ENCODE data around the gene TNNT3.
A peak's percentile ranks its signal among the peaks of the same experiment; 100 is the strongest.
"Not testable (repeated sequence)": the region's sequence is repeated elsewhere in the genome, so short reads cannot be mapped to it uniquely, and the experiment has no call there.

TNNT3 gene

DNA sequence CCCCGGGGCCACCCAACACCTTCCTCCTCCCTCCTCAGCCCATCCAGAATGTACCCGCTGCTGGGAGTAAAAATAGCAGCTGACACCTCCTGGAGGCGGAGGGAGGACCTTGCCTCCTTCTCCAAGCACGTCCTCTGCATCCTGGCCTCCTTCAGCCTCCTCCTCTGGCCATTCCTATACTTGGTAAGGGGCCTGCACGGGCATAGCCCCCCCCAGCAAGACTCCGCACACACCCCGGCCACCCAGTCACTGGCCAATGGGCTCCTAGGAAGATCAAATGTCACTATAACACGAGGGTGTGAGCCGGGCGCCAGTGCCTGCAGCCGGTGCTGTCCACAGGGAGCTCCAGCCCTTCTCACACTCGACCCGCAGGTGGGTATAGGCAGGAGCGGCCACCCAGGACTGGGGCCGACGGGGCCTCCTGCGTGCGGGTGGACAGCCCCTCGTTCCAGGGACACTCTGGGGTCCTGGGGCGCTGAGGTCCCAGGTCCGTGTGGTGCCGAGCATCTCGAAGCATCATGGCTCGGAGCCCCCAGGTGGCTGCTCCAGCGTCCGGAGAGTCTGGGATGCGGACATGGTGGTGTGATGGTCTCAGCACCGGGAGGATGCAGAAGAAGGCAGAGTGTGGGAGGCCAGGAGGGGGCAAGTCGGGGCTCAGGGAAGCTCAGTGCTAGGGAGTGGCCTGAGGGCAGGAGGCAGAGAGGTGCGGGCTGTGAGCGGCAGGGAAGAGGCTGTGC, at the start of gene TNNT3:
TNNT3 (plus strand) TSS at position 313 of the 737 bp plus-strand sequence. CDS start 3,172 bp downstream, outside the sequence.
- no peak for DNase-seq

DNA sequence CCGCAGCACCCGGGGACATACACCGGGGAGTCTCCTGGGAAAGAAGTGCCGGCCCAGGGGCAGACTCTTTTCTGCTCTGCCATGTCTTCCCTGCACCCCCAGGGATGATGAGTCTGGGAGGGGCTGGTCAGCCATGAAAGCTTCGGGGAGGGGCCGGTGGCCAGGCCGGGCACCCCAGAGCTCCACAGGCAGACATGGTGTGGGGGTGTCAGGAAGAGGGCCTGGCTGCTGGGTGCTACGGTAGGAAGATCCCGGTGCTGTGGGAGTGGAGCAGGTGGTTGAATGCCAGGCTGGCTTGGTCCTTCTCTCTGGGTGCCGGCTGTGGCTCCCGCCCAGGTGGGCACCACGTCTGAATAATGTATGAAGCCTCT, 49.2 kb upstream of the TNNT3 start:
- DNase-seq, result no peak

DNA sequence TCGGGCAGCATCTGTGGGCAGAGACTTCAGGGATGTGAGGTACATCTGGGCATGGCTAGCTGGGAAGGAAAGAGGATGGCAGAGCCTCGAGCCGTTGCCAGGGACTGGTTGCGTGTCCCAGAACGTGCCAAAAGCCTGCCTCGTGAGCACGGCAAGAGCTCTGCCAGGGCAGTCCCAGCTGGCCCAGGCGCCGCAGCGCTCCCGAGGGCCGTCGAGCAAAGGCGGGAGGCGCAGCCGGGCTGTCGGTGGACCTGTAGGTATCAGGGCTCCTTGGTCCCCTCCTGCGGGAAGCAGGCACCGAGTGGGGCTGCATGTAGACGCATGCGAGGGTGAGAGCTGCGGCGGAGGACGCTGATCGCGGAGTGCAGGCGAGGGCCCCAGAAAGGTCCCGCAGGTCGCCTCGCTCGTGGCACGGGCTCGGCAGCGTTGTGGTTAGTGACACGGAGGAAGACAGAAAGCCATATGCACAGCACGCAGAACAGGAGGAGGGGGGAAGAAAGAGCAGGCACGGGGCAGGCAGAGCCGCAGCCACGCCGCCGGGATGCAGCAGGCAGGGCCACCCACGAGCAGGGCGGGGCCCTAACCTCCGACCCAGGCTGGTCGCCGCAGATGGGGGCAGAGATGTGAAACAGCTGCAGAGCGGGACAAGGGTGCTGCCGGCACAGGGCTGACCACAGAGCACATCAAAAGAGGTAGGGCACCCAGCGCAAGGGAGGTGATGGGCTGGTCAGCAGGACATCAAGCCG, 48.6 kb upstream of the TNNT3 start:
- no peak for DNase-seq

DNA sequence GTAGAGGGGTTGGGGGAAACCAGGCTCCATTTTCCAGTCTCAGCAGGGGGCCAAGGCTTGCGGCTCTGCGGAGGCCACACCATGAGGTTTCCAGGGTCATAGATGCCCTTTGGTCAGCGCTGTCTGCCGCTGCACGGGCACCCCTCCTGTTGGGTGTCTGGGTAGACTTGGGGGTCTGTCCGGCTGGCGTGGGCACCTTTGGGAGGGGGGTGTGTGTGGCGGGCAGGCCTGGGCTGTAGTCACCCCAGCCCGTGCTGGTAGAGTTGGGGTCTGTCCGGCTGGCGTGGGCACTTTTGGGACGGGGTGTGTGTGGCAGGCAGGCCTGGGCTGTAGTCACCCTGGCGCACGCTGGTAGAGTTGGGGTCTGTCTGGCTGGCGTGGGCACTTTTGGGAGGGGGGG, 48.0 kb upstream of the TNNT3 start:
- DNase-seq, result no peak

DNA sequence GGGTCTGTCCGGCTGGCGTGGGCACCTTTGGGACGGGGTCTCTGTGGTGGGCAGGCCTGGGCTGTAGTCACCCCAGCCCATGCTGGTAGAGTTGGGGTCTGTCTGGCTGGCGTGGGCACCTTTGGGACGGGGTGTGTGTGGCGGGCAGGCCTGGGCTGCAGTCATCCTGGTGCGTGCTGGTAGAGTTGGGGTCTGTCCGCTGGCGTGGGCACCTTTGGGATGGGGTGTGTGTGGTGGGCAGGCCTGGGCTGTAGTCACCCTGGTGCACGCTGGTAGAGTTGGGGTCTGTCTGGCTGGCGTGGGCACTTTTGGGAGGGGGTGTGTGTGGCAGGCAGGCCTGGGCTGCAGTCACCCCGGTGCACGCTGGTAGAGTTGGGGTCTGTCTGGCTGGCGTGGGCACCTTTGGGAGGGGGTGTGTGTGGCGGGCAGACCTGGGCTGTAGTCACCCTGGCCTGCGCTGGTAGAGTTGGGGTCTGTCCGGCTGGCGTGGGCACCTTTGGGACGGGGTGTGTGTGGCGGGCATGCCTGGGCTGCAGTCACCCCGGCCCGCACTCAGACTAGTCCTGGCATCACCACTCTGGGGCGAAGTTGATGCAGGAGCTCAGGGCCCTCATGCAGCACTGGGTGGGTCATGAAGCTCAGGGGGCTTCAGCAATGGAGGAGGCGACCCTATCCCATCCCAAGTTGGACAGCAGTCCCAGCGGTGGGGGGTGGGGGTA, 47.1 kb upstream of the TNNT3 start:
- no peak for DNase-seq

DNA sequence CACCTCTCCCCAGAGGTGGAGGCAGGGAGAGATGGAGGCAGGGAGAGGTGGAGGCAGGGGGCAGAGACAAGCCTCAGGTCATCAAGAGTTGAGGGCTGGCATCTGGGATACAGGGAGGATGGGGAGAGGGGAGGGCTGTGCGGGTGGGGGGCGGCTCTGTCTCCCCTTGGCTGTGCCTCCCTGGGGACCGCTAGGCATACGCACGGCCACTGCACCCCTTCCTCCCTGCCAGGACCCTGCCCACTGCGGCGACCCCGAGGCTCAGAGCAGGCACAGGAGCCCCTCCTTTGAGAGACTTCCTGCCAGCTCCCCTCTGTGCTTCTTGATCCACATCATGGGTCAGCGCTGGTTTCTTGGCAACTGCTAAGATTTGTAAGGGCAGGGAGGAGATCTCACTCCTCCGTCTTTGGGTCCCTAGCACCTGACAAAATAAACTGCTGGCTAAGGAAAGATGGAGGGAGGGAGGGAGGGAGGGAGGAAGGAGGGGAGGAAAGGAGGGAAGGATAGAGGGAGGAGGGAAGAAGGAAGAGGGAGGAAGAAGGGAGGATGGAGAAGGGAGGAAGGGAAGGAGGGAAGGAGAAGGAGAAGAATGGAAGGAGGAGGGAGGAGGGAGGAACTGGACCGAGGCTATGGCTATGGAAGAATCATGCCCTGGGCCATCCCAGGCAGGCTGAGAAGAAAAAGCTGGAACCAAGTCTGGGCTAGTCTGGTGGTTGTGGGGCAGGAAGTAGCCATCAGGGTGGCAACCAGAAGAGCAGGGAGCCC, 46.3 kb upstream of the TNNT3 start:
- DNase-seq, result no peak

DNA sequence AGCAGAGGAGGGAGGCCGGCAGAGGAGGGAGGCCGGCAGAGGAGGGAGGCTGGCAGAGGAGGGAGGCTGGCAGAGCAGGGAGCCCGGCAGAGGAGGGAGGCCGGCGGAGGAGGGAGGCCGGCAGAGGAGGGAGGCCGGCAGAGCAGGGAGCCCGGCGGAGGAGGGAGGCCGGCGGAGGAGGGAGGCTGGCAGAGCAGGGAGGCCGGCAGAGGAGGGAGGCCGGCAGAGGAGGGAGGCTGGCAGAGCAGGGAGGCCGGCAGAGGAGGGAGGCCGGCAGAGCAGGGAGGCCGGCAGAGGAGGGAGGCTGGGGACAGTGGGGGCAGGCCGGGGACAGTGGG, 45.7 kb upstream of the TNNT3 start:
- not testable (repeated sequence) for DNase-seq

DNA sequence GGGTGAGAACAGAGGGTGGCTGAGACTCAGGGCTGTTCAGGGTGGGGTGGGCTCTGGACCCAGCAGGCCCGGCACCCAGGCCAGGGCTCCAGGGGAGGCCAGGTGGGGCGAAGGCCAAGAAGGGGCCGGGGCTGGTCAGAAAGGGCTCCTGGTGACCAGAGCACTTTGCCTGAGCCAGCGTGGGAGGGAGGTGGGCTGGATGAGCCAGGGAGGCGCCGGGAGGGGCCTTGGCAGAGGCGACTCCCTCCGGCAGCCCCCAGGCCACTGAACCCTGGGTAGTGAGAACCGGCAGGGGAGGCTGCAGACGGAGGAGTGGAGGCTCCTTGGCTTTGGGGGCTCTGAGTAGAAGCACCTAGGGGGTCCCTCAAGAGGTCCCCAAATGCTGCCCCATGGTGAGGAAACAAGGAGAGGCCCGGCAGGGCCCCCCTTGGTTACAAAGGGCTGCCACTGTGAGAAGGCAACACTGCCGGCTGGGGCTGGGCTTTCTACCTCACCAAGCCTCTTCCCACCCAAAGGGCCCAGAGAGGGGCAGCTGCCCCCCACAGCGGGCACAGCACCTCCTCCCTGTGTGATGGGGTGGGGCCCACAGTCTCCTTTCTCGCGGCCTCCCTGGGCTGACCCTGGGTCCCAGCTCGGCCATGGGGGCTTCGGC, 44.9 kb upstream of the TNNT3 start:
- not testable (repeated sequence) for DNase-seq

DNA sequence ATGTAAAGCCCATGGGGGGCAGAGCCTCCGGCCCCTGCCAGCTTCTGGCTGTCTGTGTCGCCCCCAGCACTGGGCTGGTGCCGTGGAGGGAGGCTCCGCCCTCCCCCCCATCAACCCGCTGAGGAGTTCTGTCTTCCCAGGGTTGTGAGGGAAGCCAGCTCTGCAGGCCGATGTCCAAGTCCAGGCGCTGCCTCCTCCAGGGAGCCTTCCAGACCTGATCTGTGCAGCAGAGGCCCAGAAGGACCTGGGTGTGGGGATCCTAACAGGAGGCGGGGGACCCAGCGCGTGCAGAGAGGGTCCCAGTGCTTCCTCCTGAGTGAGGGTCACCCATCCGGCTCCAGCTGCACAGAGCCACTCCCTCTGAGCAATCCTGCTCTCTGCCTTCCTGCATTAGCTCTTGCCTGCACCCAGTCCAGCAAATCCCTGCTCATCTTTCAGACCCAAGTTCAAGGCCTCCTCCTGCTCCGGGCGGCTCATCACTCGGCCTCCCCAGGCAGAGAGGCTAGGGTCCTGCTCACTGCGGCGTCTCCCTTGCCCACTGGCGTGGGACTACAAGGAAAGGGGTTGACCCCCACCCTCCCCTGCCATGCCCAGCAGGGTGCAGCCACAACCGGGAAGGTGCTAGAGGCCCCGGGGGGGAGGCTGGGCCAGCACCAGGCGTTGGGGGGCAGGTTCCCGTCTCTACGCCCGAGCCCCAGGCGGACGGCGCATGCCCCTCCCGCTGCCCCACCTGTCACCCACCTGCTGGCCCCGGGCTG, 44.2 kb upstream of the TNNT3 start:
- no peak for DNase-seq

DNA sequence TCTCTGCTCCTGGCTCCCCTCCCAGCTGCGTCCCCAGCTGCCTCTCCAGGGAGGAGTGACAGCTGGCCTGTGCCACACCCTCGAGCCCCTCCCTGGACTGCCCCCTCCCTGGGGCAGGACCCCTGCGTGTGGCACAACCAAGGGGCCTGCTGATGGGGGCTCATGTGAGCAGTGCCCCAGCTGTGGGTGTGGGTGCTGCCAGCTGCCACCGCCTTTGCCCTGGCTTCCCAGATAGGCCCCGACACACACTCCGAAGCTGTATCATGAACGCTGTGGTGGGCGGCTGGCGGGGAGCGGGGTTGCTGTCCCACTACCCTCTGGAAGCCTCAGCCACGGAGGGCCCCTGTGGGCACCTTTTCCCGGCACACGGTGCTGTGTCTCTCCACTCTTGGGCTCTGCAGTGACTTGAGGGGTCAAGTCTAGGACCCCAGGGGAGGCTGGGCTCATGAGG, 43.6 kb upstream of the TNNT3 start:
- DNase-seq, result not testable (repeated sequence)

DNA sequence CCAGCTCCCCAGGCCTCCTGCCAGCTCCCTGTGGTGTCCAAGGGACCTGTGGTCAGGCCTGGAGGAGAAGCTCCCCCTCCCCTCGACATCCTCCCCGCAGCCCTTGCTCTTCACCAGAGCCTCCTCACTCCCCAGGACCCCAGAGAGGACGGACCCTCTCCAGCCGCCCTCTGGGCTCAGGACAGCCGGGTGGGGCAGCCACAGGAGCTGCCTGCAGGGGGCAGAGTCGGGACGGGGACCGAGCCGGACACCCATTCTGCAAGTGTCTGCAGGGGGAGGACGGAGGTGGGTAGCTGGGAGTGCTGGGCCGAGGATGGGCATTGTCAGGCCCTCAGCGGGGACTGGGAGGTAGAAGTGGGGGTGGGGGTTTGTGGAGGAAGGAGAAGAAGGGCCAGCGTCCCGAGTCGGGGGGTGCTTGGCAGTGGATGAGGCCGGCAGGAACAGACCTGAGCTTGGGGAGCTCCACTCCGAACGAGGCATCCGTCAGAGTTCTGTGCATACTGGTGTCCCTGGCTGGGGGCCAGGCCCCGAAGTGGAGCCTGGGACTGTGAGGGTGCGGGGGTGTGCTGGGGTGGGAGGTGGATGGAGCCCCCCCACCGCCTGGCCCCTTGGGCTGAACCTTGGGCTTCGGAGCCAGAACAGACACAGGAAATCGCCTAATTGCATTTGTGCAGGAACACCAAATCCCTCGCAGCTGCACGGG, 43.0 kb upstream of the TNNT3 start:
- peak; percentile 31 for DNase-seq

DNA sequence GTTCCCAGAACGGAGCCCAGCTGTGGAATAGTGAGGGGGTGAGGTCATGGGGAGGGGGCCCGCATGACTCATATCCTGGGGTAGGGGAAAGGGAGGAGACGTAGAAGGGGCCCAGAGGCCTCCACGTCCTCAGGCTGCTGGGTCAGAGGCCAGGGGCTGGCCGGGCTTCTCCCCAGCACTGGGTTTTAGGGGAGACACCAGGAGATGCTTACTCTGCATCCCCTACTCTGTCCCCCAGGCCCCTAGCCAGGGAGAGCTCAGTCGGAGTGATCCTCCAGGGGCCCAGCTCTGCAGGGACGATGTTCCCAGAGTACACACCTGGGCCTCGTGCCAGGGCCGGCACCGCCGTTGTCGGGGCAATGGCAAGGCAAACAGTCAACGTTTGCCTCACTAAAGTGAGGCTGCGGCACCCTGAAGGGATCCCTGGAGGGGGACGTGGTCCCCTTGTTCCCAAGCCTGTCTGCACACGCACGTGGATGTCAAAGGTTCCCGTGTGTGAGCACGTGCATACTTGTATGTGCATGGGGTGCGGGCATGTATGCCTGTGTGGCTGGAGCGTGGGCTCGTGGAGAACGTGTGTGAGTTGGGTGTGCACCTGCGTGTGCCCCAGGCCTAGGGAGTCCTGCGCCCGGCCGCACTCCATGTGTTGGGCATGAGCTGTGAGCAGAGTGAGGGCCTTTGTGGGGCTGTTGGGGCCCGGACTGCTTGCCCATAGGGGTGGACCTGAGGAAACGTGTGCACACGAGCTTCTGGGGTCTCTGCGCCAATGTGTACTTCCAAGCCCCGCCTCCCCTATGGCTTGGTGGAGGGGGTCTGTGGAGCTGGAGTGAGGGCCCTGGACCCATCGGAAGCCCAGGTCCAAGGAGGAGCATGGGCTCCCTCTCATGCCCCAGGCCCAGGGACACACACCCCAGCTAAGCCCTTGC, 42.0 kb upstream of the TNNT3 start:
- no peak for DNase-seq

DNA sequence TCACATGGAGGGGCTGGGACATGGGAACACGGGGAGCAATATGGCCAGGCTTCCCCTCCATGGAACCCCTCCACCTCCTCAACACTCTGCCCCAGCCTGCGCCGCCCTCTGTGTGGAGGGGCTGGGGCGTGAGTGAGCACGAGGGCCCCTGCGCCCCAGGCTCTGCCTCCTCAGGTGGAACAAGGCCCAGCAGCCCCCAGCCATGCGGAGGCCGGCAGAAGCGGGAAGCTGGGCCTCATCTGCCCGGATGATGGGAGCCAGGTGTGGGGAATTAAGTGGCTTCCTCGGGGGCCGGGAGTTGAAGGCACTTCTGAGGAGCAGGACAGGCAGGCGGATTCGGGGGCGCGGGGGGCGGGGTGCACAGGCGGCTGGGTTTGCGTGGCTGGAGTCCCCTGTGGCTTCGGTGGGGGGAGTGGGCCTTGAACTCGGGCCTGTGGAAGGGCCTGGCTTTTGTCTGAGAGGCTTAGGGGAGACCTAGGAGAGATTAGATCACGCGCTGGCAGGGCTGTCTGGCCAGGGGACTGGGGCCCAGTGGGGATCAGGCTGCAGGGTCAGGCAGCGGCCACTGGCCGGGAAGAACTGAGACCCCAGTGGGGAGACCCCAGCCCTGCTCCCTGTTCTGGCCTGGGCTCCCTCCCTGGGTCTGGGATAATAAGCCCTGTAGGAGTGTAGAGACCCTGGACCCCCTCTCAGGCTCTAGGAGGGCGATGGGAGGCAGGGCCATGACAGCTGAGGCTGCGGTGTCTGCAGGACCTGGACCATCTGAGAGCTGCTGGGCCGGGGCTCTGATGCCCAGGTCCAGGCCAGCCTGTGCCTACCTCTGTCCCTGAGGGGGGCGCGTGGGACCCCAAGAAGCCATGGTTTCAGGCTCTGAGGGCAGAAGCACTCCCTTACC, 41.1 kb upstream of the TNNT3 start:
- DNase-seq, result no peak

DNA sequence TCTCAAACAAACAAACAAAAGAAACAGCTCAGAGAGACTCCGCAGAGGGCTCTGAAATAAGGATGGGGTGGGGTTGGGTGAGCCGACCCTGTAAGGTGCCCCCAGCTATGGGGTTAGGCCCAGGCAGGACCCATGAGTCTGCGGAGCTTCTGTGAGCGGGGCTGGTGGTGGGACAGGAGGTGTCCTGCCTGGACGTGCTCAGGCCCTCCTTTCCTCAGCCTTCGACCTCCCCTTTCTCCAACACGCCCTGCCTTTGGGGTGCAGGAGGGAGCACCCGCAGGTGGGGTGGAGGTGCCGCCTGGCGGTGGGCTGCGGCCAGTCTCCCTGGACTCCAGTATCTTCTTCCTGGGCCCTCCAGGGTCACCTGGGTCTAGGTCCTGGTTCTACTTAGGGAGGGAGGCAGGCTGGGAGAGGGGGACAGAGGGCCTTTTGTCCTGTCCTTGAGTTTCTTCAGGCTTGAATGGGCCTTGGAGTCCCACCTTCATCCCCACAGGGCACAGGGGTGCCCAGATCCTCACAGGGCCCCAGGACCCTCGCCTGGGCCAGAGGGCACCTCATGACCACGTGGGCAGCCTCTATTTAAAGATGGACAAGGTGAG, 40.1 kb upstream of the TNNT3 start:
- no peak for DNase-seq

DNA sequence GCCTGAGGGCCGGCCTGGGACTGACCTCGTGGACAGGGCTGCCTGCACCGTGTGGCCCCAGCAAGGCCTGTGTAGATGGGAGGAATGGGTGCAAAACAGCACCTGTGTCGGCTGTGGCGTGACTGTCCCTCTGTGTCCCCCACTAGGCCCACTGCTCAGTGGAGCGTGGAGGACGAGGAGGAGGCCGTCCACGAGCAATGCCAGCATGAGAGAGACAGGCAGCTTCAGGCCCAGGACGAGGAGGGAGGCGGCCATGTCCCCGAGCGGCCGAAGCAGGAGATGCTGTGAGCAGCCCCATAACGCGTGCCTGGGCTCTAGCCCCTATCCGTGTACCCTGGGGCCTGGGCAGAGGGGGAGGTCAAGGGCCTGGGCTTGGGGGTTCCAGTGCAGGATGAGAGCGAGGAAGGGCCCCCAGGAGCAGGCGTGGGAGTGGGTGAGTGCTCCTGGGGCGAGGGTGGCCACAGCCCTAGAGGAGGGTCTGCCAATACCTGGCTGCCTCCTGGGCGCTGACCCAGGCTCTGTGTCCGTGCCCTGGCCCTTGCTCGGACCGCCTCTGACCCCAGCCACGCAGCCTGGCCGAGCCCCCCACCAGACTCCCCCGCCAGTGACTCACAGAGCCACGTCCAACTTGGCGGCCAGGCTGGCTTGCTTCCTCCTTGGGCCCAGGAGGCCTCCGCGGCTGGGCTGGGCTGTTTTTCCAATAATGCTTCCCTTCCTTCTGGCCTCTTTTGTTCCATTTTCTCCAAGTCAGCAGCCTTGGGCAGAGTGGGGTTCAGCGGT, 39.4 kb upstream of the TNNT3 start:
- DNase-seq, result no peak

DNA sequence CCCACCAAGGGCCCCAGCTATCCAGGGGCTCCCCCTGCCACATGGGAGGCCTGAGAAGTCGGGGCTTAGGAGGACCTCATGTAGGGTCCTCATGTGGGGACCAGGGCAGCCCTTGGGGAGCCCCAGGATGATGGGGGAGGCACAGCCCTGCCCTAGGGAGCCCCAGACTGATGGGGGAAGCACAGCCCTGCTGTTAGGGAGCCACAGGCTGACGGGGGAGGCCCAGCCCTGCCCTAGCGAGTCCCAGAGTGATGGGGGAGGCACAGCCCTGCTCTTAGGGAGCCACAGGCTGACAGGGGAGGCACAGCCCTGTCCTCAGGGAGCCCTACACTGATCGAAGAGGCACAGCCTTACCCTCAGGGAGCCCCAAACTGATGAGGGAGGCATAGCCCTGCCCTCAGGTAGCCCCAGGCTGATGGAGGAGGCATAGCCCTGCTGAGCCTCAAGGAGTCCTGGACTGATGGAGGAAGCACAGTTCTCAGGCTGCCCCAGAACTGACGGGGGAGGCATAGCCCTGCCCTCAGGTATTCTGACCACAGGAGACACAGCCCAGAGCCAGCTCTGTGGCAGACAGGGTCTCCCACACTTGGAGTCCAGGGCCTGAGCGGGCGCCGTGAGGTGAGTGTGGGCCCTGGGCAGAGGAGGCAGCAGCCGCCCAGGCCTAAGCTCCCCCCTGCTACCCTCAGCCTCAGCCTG, 38.6 kb upstream of the TNNT3 start:
- no peak for DNase-seq
